ENCODE measurements around the gene GOLGA8N.
"Not testable (repeated sequence)": the region's sequence is repeated elsewhere in the genome, so short reads cannot be mapped to it uniquely, and the experiment has no call there.

Gene GOLGA8N

DNA sequence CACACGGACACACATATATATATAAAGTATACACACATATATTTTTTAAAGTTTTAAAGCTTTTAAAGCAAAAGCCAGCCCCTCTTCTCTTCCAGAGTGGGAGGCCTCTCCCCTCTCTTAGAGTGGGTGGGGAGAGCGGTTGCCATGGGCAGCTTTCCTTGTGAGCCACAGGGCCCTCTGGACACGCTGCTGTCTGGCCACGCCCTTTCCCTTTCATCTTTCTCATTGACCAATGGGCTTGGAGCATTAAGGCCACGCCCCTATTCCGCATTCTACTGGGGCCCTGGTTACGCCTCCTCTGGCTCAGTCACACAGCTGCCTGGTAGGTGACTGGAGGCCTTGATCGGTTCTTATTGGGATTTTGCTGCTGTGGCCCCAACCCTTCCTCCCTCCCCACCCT lies at the start of gene GOLGA8N:
GOLGA8N (plus strand) TSS at position 306 of the 400 bp plus-strand sequence.
- not testable (repeated sequence) for DNase-seq

DNA sequence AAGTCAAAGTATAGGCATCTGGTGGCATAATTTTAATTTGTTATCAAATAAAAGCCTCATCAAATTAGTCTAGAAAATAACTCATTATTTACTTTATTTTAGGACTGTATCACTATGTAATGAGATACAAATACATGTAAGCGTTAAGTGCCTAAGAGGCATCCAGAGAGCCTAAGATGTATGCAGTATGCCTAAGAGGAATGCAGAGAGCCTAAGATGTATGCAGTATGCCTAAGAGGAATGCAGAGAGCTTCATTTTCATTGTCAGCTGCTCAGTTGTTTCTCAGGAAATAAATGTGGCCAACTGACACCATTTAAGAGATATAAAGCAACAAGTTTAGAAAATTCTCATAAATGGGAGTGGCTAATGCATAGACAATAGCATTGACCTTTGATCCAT lies 49.8 kb upstream of the GOLGA8N start:
- not testable (repeated sequence) for DNase-seq

DNA sequence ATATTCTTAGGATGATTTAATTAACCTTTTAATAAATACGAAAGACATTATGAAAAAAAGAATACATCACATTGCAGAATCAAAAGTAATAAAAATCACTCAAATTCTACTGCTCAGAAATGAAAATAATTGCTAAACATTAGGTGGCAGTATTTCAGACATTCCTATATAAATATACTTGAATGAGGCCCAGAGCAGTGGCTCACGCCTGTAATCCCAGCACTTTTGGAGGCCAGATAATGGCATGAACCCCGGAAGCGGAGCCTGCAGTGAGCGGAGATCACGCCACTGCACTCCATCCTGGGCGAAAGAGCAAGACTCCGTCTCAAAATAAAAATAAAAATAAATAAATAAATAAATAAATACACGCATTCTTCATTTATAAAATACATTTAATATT lies 48.1 kb upstream of the GOLGA8N start:
- not testable (repeated sequence) for DNase-seq

DNA sequence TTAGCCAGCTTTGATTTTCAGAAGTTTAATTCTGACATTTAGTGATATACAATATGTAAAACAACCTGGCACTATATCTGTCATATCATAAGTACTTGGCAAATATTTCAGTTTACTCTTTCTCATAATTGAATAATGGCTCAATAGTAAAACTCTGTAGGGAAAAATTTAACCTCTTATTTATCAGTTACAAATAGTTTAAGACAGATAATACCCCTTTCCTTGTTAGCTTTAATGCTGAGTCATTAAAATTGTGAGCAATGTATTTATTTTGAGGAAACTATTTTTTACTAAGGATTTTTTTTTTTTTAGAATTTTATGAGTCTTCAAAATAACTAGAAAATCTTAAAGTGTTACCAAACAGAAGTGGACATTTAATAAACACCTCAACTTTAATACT lies 38.7 kb upstream of the GOLGA8N start:
- not testable (repeated sequence) for DNase-seq

DNA sequence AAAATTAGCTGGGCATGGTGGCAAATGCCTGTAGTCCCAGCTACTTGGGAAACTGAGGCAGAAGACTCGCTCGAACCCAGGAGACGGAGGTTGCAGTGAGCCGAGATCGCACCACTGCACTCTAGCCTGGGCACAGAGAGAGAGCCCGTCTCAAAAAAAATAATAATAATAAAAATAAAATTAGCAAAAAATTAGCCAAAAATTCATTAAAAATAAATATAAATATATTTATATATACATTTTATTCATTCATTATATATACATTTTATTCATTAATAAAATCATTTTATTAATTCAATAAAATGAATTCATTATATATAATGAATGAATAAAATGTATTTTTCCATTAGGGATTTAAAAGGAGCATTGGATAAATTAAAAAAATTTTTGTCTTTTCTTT lies 31.1 kb upstream of the GOLGA8N start:
- not testable (repeated sequence) for DNase-seq

DNA sequence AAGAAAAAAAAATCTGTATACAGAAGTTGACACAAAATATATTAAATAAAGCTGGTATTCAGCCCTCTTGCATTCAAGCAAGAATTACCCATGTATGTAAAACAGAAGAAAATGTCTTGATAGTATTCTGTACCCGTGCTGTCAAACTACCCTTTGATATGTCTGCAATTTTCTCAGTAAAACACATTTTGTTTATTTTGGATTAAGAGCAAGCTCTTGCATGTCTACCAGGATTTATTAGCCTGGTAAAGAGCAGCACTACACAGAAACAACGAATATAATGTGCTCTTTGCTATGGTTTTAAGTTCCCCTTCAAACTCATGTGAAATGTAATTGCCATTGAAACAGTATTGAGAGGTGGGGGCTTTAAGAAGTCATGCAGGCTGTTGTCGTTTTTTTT lies 24.3 kb upstream of the GOLGA8N start:
- not testable (repeated sequence) for DNase-seq

DNA sequence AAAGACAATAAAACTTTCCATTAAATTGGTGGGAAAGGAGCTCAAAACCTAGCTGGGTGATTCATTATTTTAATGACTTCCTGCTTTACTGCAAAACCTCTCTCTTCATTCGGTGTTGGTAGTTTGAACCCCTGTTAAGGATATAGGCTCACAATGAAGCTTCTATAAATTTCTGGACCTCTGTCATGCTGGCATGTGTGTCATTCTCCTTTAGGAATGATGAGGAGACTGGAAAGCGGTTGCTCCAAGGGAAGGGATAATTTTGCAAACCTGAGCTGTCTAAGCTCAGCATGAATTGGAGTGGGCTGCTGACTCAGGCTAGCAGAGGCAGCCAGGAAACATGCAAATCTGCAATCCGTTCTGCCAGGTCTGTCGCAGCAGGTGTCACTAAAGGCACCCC lies 14.8 kb upstream of the GOLGA8N start:
- not testable (repeated sequence) for DNase-seq

DNA sequence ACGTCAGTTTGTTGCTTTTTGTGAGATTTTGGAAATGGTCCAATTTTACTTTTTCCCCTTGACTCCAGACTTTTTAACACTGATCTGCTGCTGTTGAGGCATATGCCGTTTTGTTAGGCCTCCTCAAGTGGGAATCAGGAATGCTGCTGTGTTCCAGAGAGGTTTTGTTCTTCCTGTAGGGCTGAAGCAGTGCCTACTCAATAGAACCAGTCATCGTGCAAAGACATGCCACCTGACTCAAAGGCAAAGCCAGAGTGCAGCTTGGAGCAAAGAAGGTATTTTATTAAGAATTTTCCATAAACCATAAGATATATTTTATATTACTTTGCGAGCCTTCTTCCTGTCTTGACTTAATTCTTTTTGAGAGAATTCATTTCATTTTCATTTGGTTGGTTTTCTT lies 7.4 kb upstream of the GOLGA8N start:
- DNase-seq: not testable (repeated sequence)

DNA sequence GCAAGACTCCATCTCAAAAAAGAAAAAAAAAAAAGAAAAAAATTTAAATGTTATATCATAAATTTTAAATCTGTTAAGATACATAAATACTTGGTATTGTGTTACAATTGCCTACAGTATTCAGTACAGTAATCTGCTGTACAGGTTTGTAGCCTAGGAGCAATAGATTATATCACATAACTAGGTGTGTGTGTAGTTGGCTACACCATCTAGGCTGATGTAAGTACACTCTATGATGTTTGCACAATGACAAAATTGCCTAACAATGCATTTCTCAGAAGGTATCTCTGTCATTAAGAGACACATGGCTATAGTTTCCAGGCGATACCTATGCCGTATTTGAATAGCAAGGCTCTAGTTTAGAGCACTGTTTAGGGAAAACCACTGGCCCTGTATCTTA lies 16.3 kb downstream of the GOLGA8N start:
- not testable (repeated sequence) for DNase-seq

DNA sequence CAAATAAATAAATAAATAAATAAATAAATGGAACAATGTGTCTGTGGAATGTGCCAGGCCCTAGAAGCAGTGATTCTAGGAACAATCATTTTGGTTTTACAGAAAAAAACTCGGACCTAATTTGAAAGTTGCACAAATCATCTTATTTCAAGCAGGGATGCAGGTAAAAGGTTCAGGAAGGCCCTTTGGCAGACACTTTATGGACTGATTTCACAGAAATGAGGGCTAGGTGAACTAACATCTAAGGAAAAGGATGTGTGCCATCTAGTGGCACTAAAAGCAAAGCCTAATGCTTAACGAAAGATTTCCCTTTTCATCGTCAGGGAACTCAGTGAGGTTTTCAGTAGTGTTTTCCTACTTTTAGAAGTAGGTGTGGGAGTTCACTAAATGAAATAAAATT lies 17.5 kb downstream of the GOLGA8N start:
- not testable (repeated sequence) for DNase-seq

DNA sequence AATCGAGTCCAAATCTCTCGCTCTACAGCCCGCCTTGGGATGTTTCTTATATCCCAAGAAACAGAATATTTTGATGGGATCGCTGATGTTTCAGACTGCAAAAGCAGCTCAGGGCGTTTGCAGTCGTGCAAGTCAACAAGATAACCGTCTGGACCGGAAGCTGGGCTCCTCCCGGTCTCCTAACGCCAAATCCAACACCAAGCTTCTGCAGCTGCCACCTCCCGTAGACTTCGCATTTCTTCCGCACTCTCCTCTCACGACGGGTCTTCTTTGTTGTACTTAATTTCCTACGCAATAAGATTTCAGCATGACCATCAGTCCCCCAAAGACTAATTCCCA lies 21.4 kb downstream of the GOLGA8N start:
- not testable (repeated sequence) for DNase-seq

DNA sequence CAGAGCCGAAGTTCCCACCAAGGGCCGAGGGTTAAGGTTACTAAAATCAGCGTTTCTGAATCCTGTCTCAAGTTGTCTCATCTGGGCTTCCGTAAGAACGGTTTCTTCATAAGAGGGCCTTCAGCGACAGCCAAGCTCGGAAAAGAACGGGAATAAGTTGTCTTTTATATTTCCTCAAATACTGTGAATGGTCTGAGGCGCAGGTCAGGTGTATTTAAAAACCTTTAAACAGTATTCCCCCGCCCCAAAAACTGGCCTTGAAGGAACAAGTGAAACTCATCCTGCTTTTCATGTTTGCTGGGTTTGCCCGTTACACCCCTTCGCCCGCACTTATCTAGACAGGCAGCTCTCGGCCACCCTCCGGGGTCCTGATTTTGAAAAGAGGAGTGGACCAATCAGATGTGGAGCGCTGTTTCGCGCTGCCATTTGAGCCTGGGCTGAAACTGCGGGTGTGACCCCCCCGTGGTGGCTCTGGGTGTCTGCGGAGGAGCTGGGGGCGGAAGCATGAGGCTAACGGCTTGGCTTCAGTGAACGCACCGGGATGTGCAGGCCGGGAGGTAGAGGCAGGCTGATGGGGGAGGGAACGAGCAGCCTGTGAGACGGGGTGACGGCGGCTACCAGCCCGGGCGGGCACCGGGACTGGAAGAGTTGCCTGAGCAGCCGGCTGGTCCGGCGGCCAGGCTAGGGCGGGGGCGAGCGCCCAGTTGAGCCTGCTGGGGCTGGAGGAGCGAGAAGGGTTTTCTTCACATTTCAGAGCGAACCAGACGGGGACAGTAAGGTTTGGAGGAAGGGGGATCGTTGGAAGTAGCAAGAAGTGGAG lies 22.0 kb downstream of the GOLGA8N start, which contains the start of gene ARHGAP11A:
ARHGAP11A (plus strand) TSS at position 454 of the 820 bp plus-strand sequence. CDS start 708 bp downstream, outside the sequence.
- peak; percentile 90 for DNase-seq

DNA sequence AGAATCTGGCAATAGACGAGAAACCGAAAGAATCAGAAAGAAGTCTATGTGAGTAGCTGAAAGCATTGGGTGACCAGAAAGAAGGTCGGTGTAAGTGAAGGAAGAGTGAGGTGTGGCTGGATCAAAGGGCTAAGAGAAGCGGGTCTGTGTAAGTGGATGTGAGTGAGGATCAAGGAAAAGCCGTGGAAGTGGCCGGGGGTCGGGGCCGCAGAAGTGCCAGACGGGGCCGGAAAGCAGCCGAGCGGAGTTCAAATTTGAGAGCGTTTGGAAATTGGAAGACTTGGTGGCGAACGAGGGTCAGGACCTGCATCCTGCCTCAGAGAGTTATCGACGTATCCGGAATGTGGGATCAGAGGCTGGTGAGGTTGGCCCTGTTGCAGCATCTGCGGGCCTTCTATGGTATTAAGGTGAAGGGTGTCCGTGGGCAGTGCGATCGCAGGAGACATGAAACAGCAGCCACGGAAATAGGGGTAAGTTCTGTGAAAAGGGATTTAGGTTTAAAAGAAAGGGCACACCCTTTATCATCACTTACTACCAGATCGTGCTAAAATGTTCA lies 22.7 kb downstream of the GOLGA8N start:
- DNase-seq: peak; percentile 17

DNA sequence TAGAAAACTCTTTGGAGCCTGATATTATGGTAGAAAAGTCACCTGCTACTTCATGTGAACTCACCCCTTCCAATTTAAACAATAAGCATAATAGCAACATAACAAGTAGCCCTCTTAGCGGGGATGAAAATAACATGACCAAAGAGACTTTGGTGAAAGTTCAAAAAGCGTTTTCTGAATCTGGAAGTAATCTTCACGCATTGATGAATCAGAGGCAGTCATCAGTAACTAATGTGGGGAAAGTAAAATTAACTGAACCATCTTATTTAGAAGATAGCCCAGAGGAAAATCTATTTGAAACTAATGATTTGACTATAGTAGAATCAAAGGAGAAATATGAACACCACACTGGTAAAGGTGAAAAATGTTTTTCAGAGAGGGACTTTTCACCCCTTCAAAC lies 43.2 kb downstream of the GOLGA8N start:
- no peak for DNase-seq

DNA sequence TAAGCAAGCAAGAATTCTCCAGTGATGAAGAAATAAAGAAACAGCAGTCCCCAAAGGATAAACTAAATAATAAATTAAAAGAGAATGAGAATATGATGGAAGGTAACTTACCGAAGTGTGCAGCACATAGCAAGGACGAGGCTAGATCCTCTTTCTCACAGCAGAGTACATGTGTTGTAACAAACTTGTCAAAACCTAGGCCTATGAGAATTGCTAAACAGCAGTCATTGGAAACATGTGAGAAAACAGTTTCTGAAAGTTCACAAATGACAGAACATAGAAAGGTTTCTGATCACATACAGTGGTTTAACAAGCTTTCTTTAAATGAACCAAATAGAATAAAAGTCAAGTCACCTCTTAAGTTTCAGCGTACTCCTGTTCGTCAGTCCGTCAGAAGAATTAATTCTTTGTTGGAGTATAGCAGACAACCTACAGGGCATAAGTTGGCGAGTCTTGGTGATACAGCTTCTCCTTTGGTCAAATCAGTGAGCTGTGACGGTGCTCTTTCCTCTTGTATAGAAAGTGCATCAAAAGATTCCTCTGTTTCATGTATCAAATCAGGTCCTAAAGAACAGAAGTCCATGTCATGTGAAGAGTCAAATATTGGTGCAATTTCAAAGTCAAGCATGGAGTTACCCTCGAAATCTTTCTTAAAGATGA lies 43.8 kb downstream of the GOLGA8N start:
- DNase-seq: no peak

DNA sequence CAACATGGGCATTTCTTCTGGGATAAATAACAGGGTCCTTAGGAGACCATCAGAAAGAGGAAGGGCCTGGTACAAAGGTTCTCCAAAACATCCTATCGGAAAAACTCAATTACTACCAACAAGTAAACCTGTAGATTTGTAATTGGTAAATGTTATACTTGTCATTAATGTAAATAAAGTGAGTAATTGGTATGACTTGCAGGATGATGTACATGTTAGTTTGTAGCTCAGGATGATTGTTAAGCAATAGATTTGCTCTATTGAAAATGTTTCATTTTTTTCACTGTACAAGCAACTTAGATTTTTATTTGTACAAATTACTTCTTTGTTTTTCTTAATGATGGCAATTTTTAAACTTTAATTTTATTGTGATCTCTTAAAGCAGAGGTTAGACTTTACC lies 44.4 kb downstream of the GOLGA8N start:
- DNase-seq: no peak

DNA sequence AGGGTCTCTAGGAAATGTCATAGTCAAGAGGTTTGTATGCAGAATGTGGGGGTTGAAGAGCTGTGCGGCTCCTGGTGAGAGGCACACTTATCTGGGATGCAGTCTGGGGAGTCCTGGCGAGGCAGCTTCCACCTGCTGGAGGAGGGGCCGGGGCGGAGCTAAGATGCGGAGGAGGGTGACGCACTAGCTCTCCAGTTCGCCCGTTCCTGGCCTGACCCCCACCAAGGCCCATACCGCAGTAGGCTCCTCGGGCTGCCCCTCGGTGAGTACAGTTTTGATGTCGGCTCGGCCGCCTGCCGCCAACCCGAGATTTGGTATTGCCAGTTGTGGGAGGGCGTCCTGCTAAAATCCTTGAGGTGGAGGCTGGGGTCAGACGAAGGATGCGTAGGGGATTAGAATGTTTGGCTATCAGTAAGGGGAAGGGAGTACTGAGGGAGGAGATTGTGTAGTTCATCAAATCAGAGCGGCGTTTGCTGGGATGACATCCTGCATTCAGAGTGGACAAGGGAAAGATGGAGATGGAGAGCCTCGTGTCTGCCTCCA lies 48.3 kb downstream of the GOLGA8N start, which contains the start of gene SCG5:
SCG5 (plus strand) TSS at position 194 of the 543 bp plus-strand sequence. CDS start 1,883 bp downstream, outside the sequence.
- peak; percentile 19 for DNase-seq

DNA sequence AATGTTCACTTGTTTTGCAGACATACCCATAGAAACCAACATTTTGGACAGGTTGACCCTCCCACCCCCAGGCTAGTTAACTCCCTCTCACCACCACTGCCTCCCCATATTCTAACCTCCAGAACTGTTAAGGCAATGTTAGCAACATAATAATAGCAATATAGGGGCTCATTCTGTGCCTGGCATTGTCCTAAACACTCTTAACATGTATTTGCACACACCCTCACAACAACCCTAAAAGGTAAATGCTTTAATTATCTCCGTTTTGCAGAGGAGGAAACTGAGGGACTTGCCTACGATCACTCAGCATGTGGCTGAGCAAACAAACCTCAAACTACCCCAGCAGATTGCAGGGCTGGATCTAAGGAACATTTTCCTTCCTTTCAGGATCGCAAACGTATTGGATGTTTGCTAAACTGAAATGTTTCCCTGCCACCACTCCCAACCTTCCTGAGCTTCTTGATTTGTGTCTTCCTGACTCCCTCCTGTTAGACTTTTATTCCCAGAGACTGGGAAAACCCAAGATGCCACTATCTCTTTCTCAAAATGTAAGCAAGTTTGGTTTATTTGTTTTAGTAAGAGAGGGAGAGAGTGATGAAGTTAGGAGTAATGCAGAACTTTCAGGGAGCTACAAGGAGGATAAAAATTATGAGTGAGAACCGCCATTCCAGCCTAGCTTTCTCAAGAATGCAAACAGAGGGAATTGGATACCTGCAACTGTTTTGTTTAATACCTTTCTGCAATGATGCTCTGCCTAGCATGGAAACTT lies 49.6 kb downstream of the GOLGA8N start:
- DNase-seq: no peak

DNA sequence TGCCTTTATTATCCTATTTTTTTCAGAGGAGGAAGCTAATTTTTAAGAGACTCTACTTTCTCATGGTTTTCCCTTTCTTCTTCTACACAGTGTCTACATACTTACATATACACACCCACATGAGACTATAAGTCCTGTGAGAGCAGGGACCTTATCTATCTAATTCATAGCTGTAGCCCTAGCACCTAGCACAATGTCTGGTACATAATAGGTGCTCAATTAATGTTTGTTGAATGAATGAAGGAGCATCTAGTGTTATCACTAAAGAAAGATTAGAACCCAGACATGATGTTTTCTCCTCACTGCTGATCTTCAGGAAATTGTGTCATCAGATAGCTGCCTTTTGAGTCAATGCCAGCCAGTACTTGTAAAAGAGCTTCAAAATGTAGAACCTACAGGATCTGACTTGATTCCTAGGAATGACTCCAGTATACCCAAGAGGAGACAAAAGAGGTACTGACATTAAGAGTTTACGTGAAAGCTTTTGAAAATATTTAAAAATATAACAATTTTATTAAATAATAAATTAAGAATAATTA lies 50.7 kb downstream of the GOLGA8N start:
- no peak for DNase-seq

DNA sequence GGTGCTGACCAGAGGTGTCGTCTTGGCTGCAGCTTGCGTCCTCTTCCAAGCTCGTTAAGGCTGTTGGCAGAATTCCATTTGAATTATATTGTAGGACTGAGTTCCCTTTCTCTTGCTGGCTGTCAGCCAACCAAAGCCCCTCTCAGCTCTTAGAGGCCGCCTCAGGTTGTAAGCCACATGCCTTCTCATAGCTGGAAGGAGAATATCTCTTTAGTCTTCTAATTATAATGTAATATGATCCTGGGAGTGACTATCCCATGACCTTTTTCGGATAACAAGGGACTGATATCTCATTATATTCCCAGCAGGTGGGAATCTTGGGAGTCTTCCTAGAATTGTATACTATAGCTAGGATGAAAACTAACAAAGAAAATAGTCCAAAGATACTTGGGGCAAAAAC lies 53.0 kb downstream of the GOLGA8N start:
- DNase-seq: no peak

DNA sequence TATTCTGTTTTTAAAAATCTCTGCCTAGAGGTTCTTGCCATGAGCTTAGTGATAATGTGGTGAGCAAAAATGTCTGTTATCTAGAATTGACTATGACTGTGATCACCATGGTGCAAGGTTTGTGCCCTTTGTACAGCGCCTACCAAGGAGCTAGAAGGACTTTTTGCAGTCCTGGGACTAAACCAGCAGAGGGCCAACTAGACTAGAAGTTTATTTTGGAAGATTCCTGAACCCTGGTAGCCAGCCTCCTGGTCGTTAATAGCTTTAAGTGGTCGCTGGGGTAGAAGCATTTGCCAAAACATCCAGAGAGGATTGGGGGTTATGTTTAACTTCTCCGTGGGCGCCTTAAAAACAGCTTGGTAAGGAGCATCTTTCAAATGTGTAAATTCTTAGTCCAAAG lies 56.1 kb downstream of the GOLGA8N start:
- no peak for DNase-seq

DNA sequence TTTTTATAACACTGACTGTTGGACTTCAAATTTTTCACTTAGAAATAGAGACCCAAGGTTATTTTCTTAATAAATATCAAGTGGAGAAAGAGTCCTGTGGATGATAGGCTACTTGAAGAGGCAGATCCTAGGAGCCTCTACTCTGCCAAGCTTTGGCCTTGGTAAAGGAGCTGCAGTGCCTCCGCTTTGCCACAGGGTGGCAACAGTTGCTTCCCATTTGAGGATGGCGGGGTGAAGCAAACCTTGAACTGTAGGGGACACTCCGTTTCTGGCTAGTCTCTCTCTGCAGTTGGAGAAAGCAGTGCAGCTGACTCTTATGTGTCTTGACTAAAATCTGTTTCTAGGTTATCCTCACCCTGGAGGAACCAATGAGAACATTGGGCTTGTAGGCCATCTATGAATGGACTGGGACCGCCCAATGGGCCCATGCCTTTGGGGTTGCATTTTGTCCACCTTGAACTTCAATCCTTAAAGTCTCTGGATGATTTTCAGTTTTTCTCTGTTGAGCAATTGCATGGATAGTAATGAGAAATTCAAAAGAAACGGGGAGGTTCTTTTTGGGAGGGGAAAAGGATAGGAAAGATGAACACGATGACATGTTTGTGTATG lies 58.1 kb downstream of the GOLGA8N start:
- peak; percentile 63 for DNase-seq
